HG02973 (cell line): Measurements from ENCODE around the gene DNM3.

ENCODE experiments used
- ATAC-seq: cut with Tn5 transposase; IDR thresholded peaks from one replicate; pipeline ENCODE4 v1.9.1; 2021; ENCODE audit warnings: moderate library complexity; ENCODE audit not compliant: unreplicated experiment

The DNM3 gene

DNA sequence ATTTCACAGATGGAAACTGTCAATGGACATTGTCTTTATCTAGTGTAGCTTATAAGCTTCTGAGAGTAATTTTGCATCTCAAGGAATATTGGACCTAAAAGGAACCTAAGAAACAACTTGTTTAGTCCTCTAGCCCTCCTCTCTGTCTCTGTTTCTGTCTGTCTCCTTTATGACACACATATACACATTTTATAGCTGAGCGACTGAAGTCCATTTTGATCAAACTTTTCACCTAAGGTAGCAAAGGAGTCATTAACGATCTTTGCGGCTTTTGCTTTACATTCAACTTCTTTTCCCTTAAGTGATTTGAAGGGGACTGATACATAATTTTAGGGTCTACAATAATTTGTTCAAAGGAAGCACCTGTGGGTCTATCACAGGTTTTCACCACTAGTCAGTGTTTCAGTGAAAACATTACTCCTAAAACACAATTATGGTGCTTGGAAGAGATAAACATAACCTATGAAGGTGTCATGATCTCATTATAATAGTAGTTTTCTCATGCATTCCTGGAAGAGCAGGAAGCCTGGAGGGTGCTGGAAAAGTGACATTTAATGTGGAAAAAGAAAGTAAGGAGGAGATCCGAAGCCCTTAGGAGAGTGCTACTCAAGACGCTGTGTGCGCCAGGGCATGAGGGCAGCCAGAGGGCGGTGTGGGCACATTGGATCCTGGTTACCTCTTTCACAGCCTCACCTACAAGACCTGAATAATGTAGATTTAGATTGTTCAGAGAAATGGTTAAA, 248.6 kb downstream of the DNM3 start:
- ATAC-seq = peak; percentile 72

DNA sequence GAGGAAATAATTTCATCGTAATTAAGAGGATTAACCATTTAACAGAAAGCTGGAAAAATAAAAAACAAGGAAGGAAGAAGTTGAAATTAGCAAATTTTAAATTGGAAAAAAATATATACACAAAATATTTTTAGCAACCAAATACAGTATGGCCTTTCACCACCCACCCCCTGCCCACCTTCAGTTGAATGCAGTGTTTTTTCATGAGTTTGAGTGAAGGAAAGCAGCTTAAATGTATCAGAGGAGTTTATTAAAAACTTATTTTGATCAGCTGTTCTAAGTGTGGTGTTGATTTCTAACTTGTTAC, 249.2 kb downstream of the DNM3 start:
- no peak for ATAC-seq

DNA sequence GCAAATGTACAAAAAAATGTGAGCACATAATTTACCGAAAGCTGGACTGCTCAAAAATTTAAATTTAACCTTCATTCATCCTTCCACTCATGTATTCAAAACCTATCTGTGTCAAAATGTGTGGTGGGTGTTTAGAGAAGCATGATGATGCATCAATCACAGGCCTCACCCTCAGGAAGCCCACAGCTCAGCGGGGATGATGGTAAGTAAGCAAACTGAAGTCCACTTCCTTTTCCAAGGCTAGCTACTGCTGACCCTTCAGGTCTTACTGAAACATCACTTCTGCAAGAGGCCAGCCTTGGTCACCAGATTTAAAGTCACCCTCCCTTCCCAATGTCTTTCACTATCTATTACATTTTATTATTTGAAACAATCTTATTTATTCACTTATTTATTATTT, 254.5 kb downstream of the DNM3 start:
- no peak for ATAC-seq

DNA sequence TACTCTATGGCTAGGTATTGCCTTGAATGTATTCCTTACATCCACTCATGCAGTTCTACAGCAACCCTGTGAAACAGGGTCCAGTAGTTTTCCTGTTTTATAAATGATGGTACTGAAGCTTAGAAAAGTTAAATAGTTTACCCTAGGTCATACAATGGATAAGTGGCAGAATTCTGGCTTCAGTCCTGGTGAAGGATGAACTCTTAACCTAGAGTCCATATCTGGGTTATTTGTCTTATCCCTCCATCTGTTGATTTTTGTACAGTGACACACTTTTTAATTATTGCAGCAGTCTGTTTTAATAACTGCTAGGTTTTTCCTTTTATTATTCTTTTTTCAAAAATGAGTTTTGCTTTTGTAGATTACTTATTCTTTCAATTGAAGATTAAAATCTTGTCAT, 263.9 kb downstream of the DNM3 start:
- no peak for ATAC-seq

DNA sequence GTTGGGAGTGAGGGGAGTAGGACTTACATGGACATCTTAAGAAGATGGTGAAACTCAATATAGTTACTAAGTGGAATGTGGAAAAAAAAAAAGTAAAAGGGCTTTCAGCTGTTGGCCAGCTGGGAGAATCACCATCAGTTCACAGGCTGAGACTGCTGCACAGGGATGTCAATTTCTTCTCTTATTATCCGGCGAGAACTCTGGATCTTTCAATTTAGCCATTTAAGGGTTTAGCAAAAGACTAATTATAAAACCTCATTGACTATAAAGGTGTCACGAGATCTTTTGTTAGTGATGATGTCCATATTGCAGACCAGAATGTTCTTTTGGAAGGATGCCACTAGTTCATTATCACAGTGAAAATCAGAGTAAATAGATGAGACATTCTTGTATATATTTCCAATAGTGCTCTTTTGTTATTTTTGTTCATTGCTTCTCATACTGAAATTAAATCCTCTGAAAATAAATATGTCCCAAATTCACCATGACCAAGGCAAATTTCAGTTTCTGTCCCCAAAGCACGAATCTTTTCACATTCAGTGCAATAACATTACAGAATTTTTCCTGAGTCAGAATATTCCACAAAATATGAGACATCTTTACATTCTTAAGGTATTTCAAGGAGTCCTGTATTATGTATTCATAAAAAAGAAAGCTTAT, 266.1 kb downstream of the DNM3 start:
- no peak for ATAC-seq

DNA sequence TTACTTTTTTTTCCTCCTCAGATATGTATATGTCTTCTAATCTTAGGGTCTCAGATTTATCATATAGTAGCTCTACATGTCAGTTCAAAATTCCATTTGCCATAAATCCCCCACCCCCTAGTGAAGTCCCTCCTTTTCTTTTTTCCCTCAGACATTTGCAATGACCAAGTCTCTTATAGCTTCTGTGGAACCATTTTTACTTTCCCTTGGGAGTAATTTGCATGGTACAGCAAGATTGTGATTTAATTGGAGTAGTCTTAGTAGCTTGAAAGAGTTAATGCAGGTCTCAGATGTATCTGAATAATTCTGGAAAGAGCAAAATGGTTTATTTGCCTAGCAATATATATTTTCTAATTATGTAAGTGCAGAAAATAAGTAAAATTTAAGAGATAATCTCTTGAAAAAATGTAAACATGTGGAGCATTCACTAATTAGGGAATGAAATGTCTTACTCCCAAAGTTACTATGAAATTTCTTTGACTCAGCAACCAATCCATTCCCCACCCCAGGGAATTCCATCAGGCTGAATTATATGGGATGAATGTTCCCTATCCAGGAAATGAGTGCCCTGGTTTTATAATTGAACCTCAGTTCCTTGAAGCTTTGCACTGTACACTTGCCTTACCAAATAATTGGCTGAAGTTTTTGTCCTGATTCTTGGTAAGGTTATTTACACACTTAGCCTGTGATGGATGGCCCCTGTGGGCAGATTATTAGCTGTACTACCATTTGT, 267.0 kb downstream of the DNM3 start:
- ATAC-seq = no peak

DNA sequence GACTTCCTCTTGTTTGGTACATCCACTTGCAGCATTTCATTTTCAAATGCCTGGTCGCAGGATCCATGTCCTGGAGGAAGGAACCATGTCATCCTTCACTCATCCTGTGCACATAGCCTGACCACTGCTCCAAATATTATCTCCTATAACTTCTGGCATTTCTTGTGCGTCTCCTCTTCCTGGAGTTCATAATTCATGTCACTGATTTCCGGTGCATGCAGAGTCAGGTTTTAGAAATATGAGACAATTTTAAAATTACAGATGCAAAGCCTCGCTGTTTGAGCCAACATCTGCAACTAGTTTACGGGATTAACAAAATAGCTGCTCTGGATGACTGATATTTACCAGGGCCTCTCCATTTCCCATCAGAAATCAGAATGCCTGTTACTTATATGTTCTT, 268.1 kb downstream of the DNM3 start:
- ATAC-seq = no peak

DNA sequence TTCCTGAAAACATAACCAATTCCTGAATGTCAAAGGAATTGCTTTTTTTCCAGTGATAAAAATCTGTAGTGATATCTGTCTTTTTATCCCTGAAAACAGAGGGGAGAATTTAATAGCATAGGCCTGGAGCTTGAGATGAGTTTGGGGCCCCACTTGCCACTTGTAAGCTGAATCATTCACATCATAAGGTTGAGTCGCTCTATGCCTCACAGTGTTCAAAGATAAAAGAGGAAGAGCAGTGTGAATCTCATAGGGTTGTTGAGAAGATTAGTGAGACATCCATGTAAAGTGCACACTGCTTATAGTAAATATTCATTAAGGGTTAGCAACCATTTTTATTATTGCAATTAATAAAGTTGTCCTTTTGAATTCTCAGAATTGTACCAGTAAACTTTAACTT, 271.3 kb downstream of the DNM3 start:
- ATAC-seq = no peak

DNA sequence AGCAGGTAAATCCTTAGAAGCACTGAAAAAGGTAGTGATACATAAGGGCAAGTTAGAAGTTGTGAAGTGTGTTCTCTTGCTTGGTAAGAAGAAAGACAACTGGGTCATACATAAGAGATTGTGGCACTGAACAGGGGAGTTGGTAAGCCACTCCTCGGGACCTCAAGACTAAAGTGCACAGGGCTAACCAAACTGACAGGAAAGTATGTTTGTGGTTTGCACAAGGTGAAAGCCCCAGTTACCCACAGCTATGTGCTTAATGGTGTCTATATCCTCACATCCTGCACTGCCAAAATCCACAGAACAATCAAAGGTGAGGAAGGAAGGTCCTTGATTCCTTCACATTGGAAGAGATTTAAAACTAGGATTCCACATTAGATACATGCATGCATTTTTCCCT, 276.5 kb downstream of the DNM3 start:
- ATAC-seq = peak; percentile 53

DNA sequence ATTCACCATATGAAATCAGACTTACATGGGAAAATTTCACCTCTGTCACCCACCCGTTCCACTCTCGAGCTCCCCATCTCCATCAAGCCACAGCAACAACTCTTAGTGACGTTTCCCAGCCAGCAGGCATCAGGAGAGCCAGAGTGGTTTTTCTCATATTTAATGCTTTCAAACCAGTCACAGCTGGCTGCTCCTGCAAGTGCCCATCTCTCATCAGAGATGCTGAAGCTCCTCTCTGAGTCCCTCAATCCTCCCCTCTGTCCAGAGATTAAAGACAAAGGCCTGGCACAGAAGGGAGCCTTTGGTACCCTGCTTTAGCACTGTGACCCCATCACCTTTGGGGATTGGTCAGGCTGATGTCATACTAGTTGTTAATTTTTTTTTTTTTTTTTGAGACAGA, 277.3 kb downstream of the DNM3 start:
- ATAC-seq = no peak

DNA sequence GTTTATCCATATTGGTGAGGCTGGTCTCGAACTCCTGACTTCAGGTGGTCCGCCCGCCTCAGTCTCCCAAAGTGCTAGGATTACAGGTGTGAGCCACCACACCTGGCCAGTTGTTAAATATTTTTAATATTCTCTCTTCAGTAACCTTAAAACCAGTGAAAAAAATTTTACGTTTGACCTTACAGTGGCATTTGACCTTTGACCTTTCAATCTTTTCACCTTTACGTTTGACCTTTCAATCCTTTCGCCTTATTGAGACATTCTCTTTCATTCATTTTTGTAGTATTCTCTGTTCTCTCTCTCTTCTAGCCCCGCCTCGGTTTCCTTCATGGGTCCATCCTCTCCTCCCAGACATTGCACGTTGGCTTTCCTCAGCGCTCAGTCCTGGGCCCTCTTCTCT, 277.9 kb downstream of the DNM3 start:
- ATAC-seq = no peak

DNA sequence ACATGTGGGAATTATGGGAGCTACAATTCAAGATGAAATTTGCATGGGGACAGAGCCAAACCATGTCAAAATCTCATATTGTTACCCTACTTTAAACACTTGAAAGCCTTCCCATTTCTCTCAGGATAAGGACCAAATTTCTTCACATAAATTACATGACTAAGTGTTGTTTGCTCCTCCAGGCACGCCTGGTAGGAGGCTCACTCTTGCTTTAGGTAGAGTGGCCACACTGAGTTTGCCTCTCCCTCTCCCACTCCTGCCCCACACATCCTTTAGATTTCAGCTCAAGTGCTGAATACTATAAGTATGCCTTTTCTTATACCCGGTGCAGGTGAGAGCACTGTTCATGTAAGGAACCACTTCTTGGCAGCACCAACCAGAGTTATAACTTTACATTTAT, 279.1 kb downstream of the DNM3 start:
- ATAC-seq = no peak

DNA sequence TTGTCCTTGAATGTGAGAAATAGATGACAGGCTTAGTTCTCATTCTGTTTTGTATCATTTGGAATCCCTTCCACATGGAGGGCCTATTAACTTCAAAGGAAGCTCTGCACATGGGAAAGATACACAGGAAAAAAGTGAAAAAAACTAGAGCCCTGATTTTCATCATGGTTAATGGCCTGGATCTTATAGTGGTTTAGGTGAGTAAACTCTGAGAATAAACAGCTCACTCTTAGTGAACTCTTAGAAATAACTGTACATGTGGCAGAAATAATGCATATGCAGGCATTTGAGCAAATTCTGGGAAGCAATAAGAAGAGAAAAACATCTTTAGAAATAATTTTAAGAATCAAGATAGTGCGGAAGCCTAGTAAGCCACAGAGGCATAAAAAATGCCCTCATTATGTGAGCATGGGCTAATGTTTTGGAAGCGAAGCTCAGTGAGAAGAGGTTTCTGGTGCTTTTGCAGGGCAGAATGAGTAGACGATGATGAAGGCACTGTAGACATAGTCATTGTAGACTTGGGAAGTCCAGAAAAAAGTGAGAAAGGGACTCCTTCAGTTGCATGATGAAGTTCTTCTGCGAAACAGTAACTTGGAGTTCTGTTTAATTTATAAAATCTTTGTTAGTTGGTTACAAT, 279.9 kb downstream of the DNM3 start:
- no peak for ATAC-seq

DNA sequence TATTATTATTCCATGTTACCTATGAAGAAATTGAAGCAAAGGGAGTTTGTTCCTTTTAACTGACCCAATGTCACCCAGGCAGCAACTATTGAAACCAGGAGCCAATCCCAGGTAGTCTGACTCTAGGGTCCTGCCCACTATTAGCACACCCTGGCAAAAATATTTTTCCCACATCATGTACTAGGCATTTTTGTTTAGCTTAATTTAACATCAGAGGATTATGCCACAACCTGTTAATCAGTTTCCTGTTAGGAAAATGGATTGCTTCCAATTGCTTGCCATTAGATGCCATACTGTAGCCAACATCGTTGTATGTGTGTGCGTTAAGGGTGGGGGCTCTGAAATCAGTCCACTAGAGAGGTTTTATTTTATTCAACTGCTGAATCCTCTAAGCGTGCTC, 281.1 kb downstream of the DNM3 start:
- no peak for ATAC-seq

DNA sequence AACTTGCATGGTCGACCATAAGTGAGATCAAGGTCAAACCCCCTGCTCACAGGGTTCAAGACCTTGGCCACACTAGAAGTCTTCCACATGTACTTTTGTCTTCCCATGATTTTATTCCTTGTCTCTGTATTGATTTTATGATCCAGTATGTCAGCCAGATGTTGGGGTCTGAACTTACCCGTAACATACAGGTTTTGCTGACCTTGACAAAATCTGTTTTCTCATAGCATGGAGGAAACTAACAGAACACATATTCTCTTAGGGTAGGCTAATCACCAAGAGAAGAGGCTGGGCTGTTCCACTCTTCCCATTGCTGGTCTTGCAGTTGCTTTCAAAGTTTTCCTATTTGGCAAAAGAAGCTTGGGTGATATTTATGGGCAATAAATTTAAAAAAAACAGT, 284.0 kb downstream of the DNM3 start:
- no peak for ATAC-seq

DNA sequence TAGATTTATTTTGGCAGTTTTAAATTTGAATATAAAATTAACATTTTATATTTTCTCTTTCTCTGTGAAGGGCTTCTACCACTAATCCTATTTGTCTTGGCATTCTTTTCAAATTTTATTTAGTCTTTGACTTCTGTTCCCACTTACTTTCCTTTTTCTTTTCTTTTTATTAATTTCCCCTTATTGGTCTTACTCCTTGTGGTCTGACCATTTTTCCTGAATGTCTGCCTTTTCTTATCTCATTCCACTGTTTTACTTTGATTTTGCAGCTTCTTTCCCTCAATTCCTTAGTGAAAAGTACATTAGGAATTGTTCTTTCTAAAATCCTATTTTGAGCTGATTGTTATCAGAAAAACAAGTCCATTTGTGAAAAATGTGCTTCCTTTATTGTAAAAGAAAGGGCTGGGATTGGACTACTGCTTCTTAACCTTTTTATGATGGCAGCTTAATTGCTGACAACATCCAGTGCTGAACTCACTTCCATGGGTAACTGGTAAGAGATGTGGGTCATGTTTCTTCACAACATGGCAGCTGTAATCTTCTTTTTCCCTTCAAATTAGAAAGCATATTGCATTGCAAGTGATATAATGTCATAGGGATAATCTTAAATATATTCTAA, 284.6 kb downstream of the DNM3 start:
- ATAC-seq = no peak

DNA sequence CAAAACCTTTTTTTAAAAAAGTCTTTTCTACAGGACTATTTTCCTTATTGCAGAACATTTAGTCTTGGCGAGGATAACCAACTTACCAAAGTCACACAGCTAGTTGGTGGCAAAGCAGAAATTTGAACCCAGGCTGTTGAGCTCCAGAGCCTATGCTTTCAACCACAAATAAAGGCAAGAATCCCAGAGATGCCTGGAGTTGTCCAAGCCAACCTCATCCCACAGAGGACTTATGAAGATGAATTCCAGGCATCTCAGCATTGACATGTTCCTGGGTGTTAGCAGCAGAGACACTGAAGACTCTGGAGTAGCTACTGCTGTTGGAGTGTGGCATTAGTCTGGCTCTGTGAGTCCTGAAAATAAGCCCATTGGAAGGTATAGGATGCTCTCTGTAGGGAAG, 291.5 kb downstream of the DNM3 start:
- ATAC-seq = no peak

DNA sequence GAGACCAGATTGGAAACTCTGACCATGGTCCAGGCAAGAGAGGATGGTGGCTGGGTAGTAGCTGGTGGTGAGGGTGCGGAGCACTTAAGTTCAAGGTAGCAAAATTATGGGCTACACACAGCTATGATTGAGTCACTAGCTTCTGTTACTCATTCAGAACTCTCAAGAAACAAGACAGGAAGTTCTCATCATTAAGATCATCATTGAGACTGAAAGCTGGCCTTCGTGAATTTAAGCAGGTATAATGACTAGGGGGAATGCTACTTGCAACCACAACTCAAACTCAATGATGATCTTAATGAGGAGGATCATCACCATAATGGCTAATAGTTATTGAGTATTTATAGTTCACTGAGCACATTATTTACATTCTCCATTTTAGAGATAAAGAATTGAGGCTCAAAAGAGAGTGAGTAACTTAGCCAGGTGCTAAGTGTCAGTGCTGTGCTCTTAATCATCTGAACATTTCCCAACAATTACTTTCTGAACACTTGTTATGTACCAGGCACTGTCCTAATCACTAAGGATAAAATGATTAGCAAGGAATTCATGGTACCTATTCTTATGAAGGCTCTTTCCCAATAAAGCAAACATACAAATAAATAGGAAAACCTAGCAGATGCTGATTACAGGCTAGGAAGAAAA, 292.9 kb downstream of the DNM3 start:
- no peak for ATAC-seq

DNA sequence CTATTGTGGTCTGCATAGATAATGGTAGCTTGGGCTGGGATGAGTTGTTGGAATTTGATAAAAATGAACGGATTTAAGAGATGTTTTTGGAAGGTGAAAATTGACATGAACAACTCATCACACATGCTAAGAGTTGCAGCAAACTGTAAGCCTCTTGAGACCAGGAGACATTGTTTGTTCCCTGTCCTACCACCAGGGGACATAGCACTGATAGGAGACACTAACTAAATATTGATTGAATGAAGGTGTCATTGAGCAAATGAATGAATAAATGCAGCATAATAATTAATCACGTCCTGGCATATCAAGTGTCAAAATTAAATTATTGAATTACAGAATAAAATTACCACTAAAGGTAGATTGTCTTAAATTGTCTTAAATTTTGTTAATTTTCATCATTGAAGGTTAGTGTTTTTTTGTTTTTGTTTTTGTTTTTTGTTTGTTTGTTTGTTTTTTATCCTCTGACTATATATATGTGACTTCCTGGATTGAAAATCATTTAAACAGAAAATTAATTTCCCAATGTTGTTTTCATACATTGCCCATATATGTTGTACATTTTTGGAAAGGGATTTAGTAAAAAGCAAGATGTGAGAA, 293.9 kb downstream of the DNM3 start:
- ATAC-seq = no peak

DNA sequence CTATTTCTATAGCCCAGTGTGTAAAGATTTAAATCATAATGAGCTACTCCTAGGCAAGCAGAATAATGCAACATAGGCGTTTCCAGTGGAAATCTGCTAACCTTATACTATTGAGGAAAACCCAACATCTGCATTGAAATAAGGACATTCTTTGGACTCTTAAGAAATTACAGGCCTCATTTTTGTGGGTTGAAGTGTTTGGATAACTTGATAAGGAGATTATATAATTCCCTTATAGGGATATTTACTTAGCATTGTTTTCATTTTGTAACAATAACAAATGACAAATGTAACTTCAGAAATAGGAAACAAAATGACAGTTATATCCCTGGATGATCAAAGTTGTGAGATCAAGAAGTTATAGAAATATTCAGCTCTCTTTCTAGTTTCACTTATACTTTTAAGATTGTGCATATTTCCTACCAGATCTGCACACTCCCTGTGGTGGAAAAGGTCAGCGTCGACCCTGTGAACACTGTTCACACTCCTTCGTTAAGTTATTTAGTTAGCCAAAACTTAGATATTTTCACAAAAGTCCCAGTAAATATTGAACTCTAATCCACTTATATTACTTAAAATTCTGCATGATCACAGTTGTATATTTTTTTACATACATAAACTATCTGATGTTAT, 294.8 kb downstream of the DNM3 start:
- no peak for ATAC-seq
